Caco-2 (cell line): ENCODE results near the gene WDR73. TPM values are rescaled to one million over a fixed set of nuclear protein-coding genes. Genes with fewer than 3 reads are reported as not detected.

Experiments
- BruUV-seq: library from RNA; stranded (reverse); fragments of 400-500 nt; replicated peaks from 2 replicates; lab custom pipeline; 2021; lab: Mats Ljungman, UMichigan
- CTCF ChIA-PET: fragments of 300-600 bp; sonication (Branson Sonifier 250); formaldehyde crosslinking; loops from one replicate; lab custom pipeline; 2022; ENCODE audit warnings: antibody characterized with exemption; lab: Charles Lee
- POLR2A ChIA-PET: fragments of 300-600 bp; sonication (Branson Sonifier 250); formaldehyde crosslinking; loops from one replicate; lab custom pipeline; 2022; ENCODE audit warnings: antibody characterized with exemption; lab: Charles Lee
- DNase-seq, 2 experiments: peaks; one replicate each; pipeline versions ENCODE4 v3.0.0 to v3.0.0-alpha.2; 2020 to 2022
- H3K27me3 ChIP-seq: replicated peaks from 2 replicates; pipeline ENCODE4 v1.6.0; 2011; ENCODE audit warnings: low read length; ENCODE audit not compliant: control insufficient read depth, insufficient read depth
- H3K36me3 ChIP-seq: 2 replicates; pipeline ENCODE4 v1.5.1; 2011; ENCODE audit warnings: low read length; ENCODE audit not compliant: control insufficient read depth, insufficient read depth
- H3K4me1 ChIP-seq: fragments of 250-450 bp; sonication (Bioruptor Pico); 2 replicates; pipeline ENCODE4 v1.5.1; 2020; ENCODE audit warnings: mild to moderate bottlenecking
- H3K4me3 ChIP-seq: 2 replicates; pipeline ENCODE4 v1.5.1; 2011; ENCODE audit warnings: low read depth, mild to moderate bottlenecking, control low read depth, low read length
- H3K9me3 ChIP-seq: fragments of 250-450 bp; sonication (Bioruptor Pico); 2 replicates; pipeline ENCODE4 v1.5.1; 2020; ENCODE audit warnings: mild to moderate bottlenecking, moderate library complexity
- H3K27ac Mint-ChIP-seq: one replicate; pipeline ENCODE4 v1.8.0; 2022; ENCODE audit warnings: mixed read lengths; ENCODE audit not compliant: unreplicated experiment
- H3K27me3 Mint-ChIP-seq: one replicate; pipeline ENCODE4 v1.8.0; 2022; ENCODE audit warnings: mixed read lengths; ENCODE audit not compliant: insufficient read depth, unreplicated experiment
- H3K36me3 Mint-ChIP-seq: one replicate; pipeline ENCODE4 v1.8.0; 2022; ENCODE audit warnings: mild to moderate bottlenecking, mixed read lengths; ENCODE audit not compliant: insufficient read depth, unreplicated experiment
- H3K4me1 Mint-ChIP-seq: one replicate; pipeline ENCODE4 v1.8.0; 2022; ENCODE audit warnings: low read depth, mixed read lengths; ENCODE audit not compliant: unreplicated experiment
- H3K4me3 Mint-ChIP-seq: one replicate; pipeline ENCODE4 v1.8.0; 2022; ENCODE audit warnings: mild to moderate bottlenecking, moderate library complexity, mixed read lengths; ENCODE audit not compliant: unreplicated experiment
- H3K9me3 Mint-ChIP-seq: one replicate; pipeline ENCODE4 v1.8.0; 2022; ENCODE audit warnings: mixed read lengths; ENCODE audit not compliant: unreplicated experiment
- intact Hi-C: fragments of 100-400 bp; cut with micrococcal nuclease; formaldehyde crosslinking; loops from one replicate; pipeline ENCODE4 v1.10.0; 2022; ENCODE audit not compliant: unreplicated experiment
- total RNA-seq: library from RNA; stranded (reverse); gene quantifications from 2 replicates; pipeline ENCODE4 v1.2.3, GENCODE V29; 2022
- TF ChIP-seq, protein P1 (sequence below), 2 experiments: fragments of 200-600 bp in 1 of 2; IDR thresholded peaks; 1 replicate in 1 of 2; 2 replicates in 1 of 2; pipeline versions ENCODE4 v1.5.1 to v1.8.0; 2011 to 2022; ENCODE audit warnings: antibody characterized with exemption in 1 of 2, control low read depth in 1 of 2, inconsistent platforms in 1 of 2, low read depth in 1 of 2, low read length in 1 of 2, mild to moderate bottlenecking in 1 of 2, moderate library complexity in 1 of 2; ENCODE audit not compliant: insufficient read depth in 1 of 2, severe bottlenecking in 1 of 2, unreplicated experiment in 1 of 2

The WDR73 gene
- total RNA-seq, 1 experiment from 2014 or later: 32.7 TPM

DNA sequence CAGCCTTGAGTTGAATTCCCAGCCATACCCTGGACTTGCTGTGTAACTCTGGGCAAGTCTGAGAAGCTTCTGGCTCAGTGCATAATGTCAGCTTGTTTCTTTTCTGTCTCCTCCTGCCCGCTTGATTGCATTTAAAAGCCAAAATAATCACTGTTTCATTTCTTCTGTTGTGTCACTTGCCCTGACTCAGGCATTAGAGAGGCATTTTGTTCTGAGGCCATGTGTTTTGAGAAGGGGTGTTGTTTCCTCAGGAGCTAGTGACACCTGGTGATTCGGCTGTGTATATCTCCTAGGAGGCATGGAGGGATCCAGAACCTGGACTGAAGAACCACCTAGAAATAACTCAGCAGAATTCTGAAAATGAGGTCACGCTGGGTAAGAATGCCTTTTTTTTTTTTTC is 16.0 kb downstream of the WDR73 start:
- H3K36me3 Mint-ChIP-seq: peaks cover 35% of the 10 kb centered on the region
- no TSS peak for BruUV-seq
- H3K27me3 ChIP-seq: no peaks in the 10 kb centered on the region
- TF ChIP-seq, protein P1, sequence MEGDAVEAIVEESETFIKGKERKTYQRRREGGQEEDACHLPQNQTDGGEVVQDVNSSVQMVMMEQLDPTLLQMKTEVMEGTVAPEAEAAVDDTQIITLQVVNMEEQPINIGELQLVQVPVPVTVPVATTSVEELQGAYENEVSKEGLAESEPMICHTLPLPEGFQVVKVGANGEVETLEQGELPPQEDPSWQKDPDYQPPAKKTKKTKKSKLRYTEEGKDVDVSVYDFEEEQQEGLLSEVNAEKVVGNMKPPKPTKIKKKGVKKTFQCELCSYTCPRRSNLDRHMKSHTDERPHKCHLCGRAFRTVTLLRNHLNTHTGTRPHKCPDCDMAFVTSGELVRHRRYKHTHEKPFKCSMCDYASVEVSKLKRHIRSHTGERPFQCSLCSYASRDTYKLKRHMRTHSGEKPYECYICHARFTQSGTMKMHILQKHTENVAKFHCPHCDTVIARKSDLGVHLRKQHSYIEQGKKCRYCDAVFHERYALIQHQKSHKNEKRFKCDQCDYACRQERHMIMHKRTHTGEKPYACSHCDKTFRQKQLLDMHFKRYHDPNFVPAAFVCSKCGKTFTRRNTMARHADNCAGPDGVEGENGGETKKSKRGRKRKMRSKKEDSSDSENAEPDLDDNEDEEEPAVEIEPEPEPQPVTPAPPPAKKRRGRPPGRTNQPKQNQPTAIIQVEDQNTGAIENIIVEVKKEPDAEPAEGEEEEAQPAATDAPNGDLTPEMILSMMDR (IDR thresholded peaks at IDR 0.05; ENCODE audit: insufficient read depth in 1 of 2, low read depth in 1 of 2, low read length in 1 of 2, severe bottlenecking in 1 of 2, unreplicated experiment in 1 of 2): peak; percentile 31 to 71
- no peaks in the 10 kb centered on the region for H3K9me3 ChIP-seq
- peak; percentile 52 to 64 for DNase-seq
- no peaks in the 10 kb centered on the region for H3K36me3 ChIP-seq
- CTCF ChIA-PET: interaction anchor here (0.8 to 2.5 kb wide), 5 partner anchors 16 to 290 kb away, joined by 4 to 25 read pairs (median 6); partner anchors contain the start of genes WDR73 and ZSCAN2
- POLR2A ChIA-PET: interaction anchor here (0.7 to 1.3 kb wide), 2 partner anchors 16 to 49 kb away, joined by 3 to 6 read pairs; partner anchors contain the start of gene WDR73
- H3K4me3 ChIP-seq: no peak overlapping the region
- H3K4me3 Mint-ChIP-seq: no peak overlapping the region
- H3K27me3 Mint-ChIP-seq: no peaks in the 10 kb centered on the region
- H3K9me3 Mint-ChIP-seq: no peaks in the 10 kb centered on the region
- peak overlapping the region; percentile 11 for H3K27ac Mint-ChIP-seq
- no peaks in the 10 kb centered on the region for H3K4me1 Mint-ChIP-seq
- intact Hi-C loops: loop anchor here (1.0 kb wide), 2 partner anchors 39 to 50 kb away; no protein-coding TSS in a partner anchor
- H3K4me1 ChIP-seq: no peaks in the 10 kb centered on the region

DNA sequence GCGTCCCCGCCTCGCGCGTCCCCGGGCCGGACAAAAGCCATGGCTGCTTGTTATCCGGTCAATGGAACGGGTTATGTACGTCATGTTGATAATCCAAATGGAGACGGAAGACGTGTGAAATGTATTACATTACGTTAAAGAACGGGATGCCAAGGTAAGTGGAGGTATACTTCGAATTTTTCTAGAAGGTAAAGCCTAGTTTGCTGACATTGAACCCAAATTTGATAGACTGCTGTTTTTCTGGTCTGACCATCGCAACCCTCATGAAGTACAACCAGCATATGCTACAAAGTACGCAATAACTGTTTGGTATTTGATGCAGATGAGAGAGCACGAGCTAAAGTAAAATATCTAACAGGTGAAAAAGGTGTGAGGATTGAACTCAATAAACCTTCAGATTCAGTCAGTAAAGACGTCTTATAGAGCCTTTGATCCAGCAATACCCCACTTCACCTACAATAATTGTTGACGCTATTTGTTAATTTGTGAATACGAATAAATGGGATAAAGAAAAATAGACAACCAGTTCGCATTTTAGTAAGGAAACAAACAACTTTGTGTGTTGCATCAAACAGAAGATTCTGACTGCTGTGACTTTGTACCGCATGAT is 19.8 kb downstream of the WDR73 start:
- intact Hi-C loops: no loop called here
- Histone ChIP-seq H3K36me3 (no peaks in the 10 kb centered on the region), H3K4me1 (0 out of 2 replicates have a peak, but pooled peaks cover 7% of the 10 kb centered on the region), H3K9me3 (no peaks in the 10 kb centered on the region), H3K4me3 (peak overlapping the region; percentile 70), H3K27me3 (no peaks in the 10 kb centered on the region)
- H3K4me1 Mint-ChIP-seq: no peaks in the 10 kb centered on the region
- no peak for DNase-seq
- H3K9me3 Mint-ChIP-seq: no peaks in the 10 kb centered on the region
- ChIA-PET POLR2A (no interaction called here), CTCF (interaction anchor here (1.1 to 2.1 kb wide), 2 partner anchors 34 to 35 kb away, joined by 3 to 10 read pairs; partner anchors contain the start of gene ZSCAN2)
- peak overlapping the region; percentile 91 for H3K4me3 Mint-ChIP-seq
- H3K27ac Mint-ChIP-seq: no peak overlapping the region
- BruUV-seq: no TSS peak
- H3K36me3 Mint-ChIP-seq: peaks cover 29% of the 10 kb centered on the region
- no peaks in the 10 kb centered on the region for H3K27me3 Mint-ChIP-seq
- TF ChIP-seq, protein P1 (IDR thresholded peaks at IDR 0.05; ENCODE audit: insufficient read depth in 1 of 2, low read depth in 1 of 2, low read length in 1 of 2, severe bottlenecking in 1 of 2, unreplicated experiment in 1 of 2): no peak

DNA sequence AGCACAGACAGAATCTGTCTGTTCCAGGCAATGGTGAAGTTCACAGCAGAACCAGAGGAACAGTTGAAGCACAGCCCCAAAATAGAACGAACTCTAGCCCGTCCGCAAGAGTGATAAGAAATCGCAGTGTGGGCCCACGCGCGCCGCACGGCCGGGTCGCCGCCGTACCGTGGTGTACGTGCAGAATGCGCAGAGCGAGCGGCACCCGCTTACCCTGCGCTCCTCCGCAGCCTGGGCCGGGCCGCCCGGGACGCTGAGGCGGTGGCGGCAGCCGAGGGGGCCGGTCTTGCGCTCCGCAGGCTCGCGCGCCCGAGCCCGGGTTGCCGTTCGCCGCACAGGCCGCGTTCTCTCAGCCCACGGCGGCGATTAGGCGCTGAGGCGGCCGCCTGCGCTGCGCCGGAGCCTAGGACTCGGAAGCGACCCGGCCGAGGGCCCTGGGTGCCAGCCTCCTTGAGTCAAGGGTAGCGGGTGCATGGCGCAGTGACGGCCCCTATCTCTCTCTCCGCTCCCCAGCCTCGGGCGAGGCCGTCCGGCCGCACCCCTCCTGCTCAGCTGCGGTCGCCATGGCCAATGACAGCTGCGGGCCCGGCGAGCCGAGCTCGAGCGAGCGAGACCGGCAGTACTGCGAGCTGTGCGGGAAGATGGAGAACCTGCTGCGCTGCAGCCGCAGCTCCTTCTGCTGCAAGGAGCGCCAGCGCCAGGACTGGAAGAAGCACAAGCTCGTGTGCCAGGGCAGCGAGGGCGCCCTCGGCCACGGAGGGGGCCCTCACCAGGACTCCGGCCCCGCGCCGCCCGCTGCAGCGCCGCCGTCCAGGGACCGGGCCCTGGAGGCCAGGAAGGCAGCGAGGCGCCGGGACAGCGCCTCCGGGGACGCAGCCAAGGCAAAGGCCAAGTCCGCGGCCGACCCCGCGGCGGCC is 20.5 kb downstream of the WDR73 start:
- no peaks in the 10 kb centered on the region for H3K9me3 Mint-ChIP-seq
- peaks cover 25% of the 10 kb centered on the region for H3K36me3 Mint-ChIP-seq
- intact Hi-C loops: no loop called here
- Histone ChIP-seq H3K27me3 (no peaks in the 10 kb centered on the region), H3K36me3 (no peaks in the 10 kb centered on the region), H3K4me3 (peak overlapping the region; percentile 70), H3K4me1 (0 out of 2 replicates have a peak, but pooled peaks cover 7% of the 10 kb centered on the region), H3K9me3 (no peaks in the 10 kb centered on the region)
- POLR2A ChIA-PET: interaction anchor here (0.5 kb wide), 1 partner anchor 70 kb away, joined by 7 read pairs; no protein-coding TSS in a partner anchor
- no peaks in the 10 kb centered on the region for H3K27me3 Mint-ChIP-seq
- peak overlapping the region; percentile 74 for H3K27ac Mint-ChIP-seq
- H3K4me3 Mint-ChIP-seq: peak overlapping the region; percentile 91
- no peaks in the 10 kb centered on the region for H3K4me1 Mint-ChIP-seq
- TF ChIP-seq, protein P1 (IDR thresholded peaks at IDR 0.05; ENCODE audit: insufficient read depth in 1 of 2, low read depth in 1 of 2, low read length in 1 of 2, severe bottlenecking in 1 of 2, unreplicated experiment in 1 of 2): no peak
- DNase-seq: peak; percentile 65 to 72
- CTCF ChIA-PET: interaction anchor here (1.1 to 2.1 kb wide), 2 partner anchors 33 to 34 kb away, joined by 3 to 10 read pairs; partner anchors contain the start of gene ZSCAN2
- no TSS peak for BruUV-seq
